Progenitor cell of endocrine pancreas (in vitro differentiated cells): ENCODE results near the gene ANKRD63. TPM values are rescaled to one million over a fixed set of nuclear protein-coding genes. Genes with fewer than 3 reads are reported as not detected.

Experiments used
- DNase-seq: peaks from one replicate; pipeline ENCODE4 v3.0.0; 2021; ENCODE audit warnings: low spot score; ENCODE audit not compliant: unreplicated experiment
- H3K27ac Mint-ChIP-seq: 2 replicates; pipeline ENCODE4 v1.8.0; 2021; ENCODE audit warnings: mild to moderate bottlenecking, moderate library complexity, mixed read lengths
- H3K27me3 Mint-ChIP-seq: 2 replicates; pipeline ENCODE4 v1.8.0; 2021; ENCODE audit warnings: mixed read lengths
- H3K36me3 Mint-ChIP-seq: 2 replicates; pipeline ENCODE4 v1.8.0; 2022; ENCODE audit warnings: mixed read lengths; ENCODE audit not compliant: insufficient read depth
- H3K4me1 Mint-ChIP-seq: 2 replicates; pipeline ENCODE4 v1.8.0; 2021; ENCODE audit warnings: low read depth, mixed read lengths
- H3K4me3 Mint-ChIP-seq: 2 replicates; pipeline ENCODE4 v1.8.0; 2021; ENCODE audit warnings: low read depth, mild to moderate bottlenecking, moderate library complexity, mixed read lengths
- H3K9me3 Mint-ChIP-seq: 2 replicates; pipeline ENCODE4 v1.8.0; 2021; ENCODE audit warnings: low read depth, mixed read lengths
- CTCF ChIP-seq: fragments of 200-600 bp; sonication (generic); IDR thresholded peaks from one replicate; pipeline ENCODE4 v1.5.0; 2021; ENCODE audit warnings: antibody characterized with exemption, mild to moderate bottlenecking; ENCODE audit not compliant: unreplicated experiment
- total RNA-seq: library from RNA; stranded (reverse); gene quantifications from 2 replicates; pipeline ENCODE4 v1.2.1, GENCODE V29; 2021

ANKRD63 gene
- total RNA-seq, 1 donor from 2014 or later, result not detected

- H3K9me3 Mint-ChIP-seq, result no peaks in the 10 kb centered on the region
- no peak overlapping the region for H3K4me3 Mint-ChIP-seq
- no peak for DNase-seq
- H3K36me3 Mint-ChIP-seq, result no peaks in the 10 kb centered on the region
- no peak for TF ChIP-seq CTCF
- H3K27me3 Mint-ChIP-seq, result peaks cover 52% of the 10 kb centered on the region
- peaks cover 1% of the 10 kb centered on the region for H3K4me1 Mint-ChIP-seq
- H3K27ac Mint-ChIP-seq, result no peak overlapping the region
These were observed 26.5 kb upstream of the ANKRD63 start for GRCh38 chr15:40309344-40309862.

GRCh38 chr15:40307421-40308211 lies 24.8 kb upstream of the ANKRD63 start, which contains the start of gene PLCB2:
Gene PLCB2, minus strand, starts transcription at chr15:40307935. Its CDS starts 263 bp downstream, at chr15:40307672.
- DNase-seq, result no peak
- TF ChIP-seq CTCF, result peak; percentile 17
- no peak within 1 kb of the TSS for H3K4me3 Mint-ChIP-seq
- H3K4me1 Mint-ChIP-seq, result peaks cover 1% of the 10 kb centered on the region
- no peak within 1 kb of the TSS for H3K27ac Mint-ChIP-seq
- H3K27me3 Mint-ChIP-seq, result peaks cover 48% of the 10 kb centered on the region
- no peaks in the 10 kb centered on the region for H3K9me3 Mint-ChIP-seq
- H3K36me3 Mint-ChIP-seq, result no peaks in the 10 kb centered on the region

GRCh38 chr15:40306908-40307307 lies 24.0 kb upstream of the ANKRD63 start:
- no peak for TF ChIP-seq CTCF
- peaks cover 41% of the 10 kb centered on the region for H3K27me3 Mint-ChIP-seq
- H3K9me3 Mint-ChIP-seq, result no peaks in the 10 kb centered on the region
- peaks cover 1% of the 10 kb centered on the region for H3K4me1 Mint-ChIP-seq
- H3K36me3 Mint-ChIP-seq, result no peaks in the 10 kb centered on the region
- no peak for DNase-seq
- H3K27ac Mint-ChIP-seq, result no peak overlapping the region
- H3K4me3 Mint-ChIP-seq, result no peak overlapping the region

GRCh38 chr15:40306371-40306770 lies 23.5 kb upstream of the ANKRD63 start:
- no peak for TF ChIP-seq CTCF
- no peak for DNase-seq
- no peaks in the 10 kb centered on the region for H3K9me3 Mint-ChIP-seq
- H3K4me3 Mint-ChIP-seq, result no peak overlapping the region
- no peaks in the 10 kb centered on the region for H3K36me3 Mint-ChIP-seq
- no peak overlapping the region for H3K27ac Mint-ChIP-seq
- H3K27me3 Mint-ChIP-seq, result peaks cover 38% of the 10 kb centered on the region
- H3K4me1 Mint-ChIP-seq, result peaks cover 3% of the 10 kb centered on the region

- DNase-seq, result no peak
- Mint-ChIP-seq H3K4me3 (no peak overlapping the region), H3K27me3 (peaks cover 31% of the 10 kb centered on the region), H3K9me3 (no peaks in the 10 kb centered on the region), H3K27ac (no peak overlapping the region), H3K4me1 (peaks cover 4% of the 10 kb centered on the region), H3K36me3 (no peaks in the 10 kb centered on the region)
- TF ChIP-seq CTCF, result no peak
These were observed 22.4 kb upstream of the ANKRD63 start for GRCh38 chr15:40305281-40305680.
